PFSK-1 (cell line): ENCODE data around the gene RRP9.

Experiments used
- FOXP2 ChIP-seq: optimal IDR thresholded peaks from 2 replicates; pipeline ENCODE3; 2011; ENCODE audit warnings: borderline replicate concordance, control low read depth, inconsistent platforms; ENCODE audit not compliant: insufficient read depth; ENCODE audit errors: extremely low read length, extremely low read depth
- POLR2AphosphoS5 ChIP-seq: IDR thresholded peaks from 2 replicates; pipeline ENCODE4 v1.6.1; 2012; ENCODE audit warnings: low read depth, mild to moderate bottlenecking, control low read depth, low read length, moderate library complexity
- REST ChIP-seq, 2 experiments: IDR thresholded peaks; 2 replicates each; pipeline versions ENCODE4 v1.6.1 to v1.8.0; 2011 to 2012; ENCODE audit warnings: low read depth in 2 of 2, low read length in 2 of 2, control low read depth in 1 of 2, inconsistent platforms in 1 of 2, mild to moderate bottlenecking in 1 of 2, moderate library complexity in 1 of 2; ENCODE audit not compliant: insufficient read depth in 1 of 2
- SIN3A ChIP-seq: IDR thresholded peaks from 2 replicates; pipeline ENCODE4 v1.6.1; 2012; ENCODE audit warnings: mild to moderate bottlenecking, low read length, moderate library complexity, borderline replicate concordance; ENCODE audit not compliant: insufficient read depth
- TAF1 ChIP-seq: IDR thresholded peaks from 2 replicates; pipeline ENCODE4 v1.6.1; 2012; ENCODE audit warnings: low read length, control low read depth, borderline replicate concordance; ENCODE audit not compliant: insufficient read depth

RRP9 gene

DNA sequence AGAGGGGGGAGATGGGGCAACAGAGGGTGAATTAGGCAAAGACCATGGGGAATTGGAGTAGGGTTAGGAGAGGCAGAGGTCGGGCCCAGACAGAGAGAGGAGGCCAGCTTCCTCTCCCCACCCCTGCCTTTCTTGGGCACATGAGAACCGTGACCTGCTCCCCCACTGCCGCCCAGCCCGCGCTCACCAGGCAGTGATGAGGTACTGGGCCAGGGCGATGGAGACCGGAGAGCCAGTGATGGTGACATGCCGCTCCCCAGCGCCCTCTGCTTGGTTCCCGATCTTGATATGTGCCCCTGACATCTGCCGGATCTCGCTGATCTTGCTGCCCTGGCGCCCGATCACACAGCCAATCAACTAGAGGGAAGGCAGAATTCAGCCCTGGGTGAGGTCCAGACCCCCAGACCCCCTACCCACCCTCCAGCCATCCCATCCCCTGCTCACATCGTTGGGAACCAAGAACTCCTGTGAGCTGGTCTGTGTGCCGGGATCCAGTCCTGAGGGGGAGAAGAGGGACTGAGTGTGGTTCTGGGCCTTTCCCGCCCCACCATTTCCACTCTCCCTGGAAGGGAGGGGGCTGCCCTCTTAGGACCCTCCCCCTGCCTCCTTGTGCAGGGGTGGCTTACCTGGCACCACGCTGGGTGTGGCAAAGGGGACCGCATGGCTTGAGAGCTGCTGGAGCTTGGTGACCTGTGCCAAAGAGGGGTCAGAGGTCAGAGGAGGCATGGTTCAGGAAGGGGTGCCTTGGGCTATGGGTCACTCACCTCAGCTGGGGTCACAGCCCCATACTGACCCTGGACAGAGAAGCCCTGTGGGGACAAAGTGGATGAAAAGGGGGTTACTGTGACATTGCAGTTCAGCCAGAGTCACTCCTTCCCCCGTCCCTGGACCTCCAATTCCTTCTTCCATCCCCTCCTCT, 17.2 kb upstream of the RRP9 start:
- TF ChIP-seq POLR2AphosphoS5 (no peak), SIN3A (no peak), TAF1 (no peak), FOXP2 (no peak), REST (IDR thresholded peaks at IDR 0.05; ENCODE audit: insufficient read depth in 1 of 2, low read depth in 2 of 2, low read length in 2 of 2) (no peak)

GRCh38 chr3:51957520-51958205, 16.0 kb upstream of the RRP9 start:
- TF ChIP-seq TAF1 (no peak), FOXP2 (no peak), SIN3A (no peak), POLR2AphosphoS5 (no peak), REST (IDR thresholded peaks at IDR 0.05; ENCODE audit: insufficient read depth in 1 of 2, low read depth in 2 of 2, low read length in 2 of 2) (no peak)

GRCh38 chr3:51955893-51956770, 14.4 kb upstream of the RRP9 start:
- TF ChIP-seq REST (IDR thresholded peaks at IDR 0.05; ENCODE audit: insufficient read depth in 1 of 2, low read depth in 2 of 2, low read length in 2 of 2) (no peak), POLR2AphosphoS5 (no peak), TAF1 (no peak), FOXP2 (no peak), SIN3A (no peak)

DNA sequence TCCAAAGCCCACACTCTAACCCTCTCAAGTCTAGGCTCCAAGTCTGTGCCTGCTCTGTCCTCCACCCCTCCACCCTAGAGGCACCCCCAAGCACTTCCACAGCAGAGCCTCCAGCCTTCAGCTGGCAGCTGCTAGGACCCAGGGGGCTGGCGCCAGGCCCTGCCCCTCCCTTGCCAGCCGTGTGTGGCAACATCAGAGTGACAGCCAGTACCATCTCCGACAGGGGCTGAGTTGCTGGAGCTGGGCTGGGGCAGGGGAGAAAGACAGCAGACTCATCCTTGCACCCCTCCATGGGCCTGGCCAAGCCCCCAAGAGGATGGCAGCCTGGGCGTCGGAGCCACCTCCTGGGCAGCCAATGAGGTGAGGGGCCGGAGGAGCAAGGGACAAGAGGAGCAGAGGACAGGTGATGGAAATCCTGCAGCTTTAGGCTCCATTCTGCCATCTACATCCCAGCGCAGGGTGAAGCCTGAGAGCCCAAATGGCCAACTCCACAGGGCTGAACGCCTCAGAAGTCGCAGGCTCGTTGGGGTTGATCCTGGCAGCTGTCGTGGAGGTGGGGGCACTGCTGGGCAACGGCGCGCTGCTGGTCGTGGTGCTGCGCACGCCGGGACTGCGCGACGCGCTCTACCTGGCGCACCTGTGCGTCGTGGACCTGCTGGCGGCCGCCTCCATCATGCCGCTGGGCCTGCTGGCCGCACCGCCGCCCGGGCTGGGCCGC, 13.6 kb upstream of the RRP9 start, which contains the start of gene GPR62:
Gene GPR62 (plus strand): TSS at position 207 of the 718 bp plus-strand sequence. CDS start 272 bp downstream, at position 479.
- no peak for TF ChIP-seq REST (IDR thresholded peaks at IDR 0.05; ENCODE audit: insufficient read depth in 1 of 2, low read depth in 2 of 2, low read length in 2 of 2)
- no peak for TF ChIP-seq TAF1
- TF ChIP-seq SIN3A: no peak
- no peak for TF ChIP-seq POLR2AphosphoS5
- TF ChIP-seq FOXP2: no peak
